ENCODE measurements around the gene HECTD2. TPM values are rescaled to one million over a fixed set of nuclear protein-coding genes. Genes with fewer than 3 reads are reported as not detected.
A peak's percentile ranks its signal among the peaks of the same experiment; 100 is the strongest.
"Not testable (repeated sequence)": the region's sequence is repeated elsewhere in the genome, so short reads cannot be mapped to it uniquely, and the experiment has no call there.

Gene HECTD2
- total RNA-seq, 2 experiments from 2014 or later: 3.8 to 6.8 TPM

DNA sequence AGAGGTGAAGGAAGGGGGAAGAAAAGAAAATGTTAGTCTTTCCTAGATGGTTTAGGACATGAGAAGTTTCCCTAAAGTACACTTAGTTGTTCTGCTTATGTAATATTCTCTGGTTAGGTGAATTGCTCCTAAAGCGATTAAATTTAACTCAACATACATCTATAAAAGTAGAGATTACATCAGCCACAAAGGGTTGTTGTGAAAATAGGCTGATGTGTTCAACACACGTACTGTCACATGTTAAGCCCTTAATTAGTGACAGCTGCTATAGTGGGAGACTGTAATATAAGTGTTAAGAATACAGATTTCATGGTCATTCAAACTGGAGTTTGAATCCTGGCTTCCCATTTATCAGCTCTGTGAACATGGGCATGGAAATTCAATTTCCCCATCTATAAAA is 12.8 kb downstream of the HECTD2 start:
- H3K9me3 Mint-ChIP-seq (ENCODE audit: low read depth): no peaks in the 10 kb centered on the region
- DNase-seq (no peak), ATAC-seq (no peak)
- H3K36me3 Mint-ChIP-seq: peaks cover 7% of the 10 kb centered on the region
- no peak overlapping the region for H3K4me3 Mint-ChIP-seq
- CTCF ChIA-PET: no interaction called here
- no peaks in the 10 kb centered on the region for H3K27me3 Mint-ChIP-seq
- H3K4me1 Mint-ChIP-seq: peaks cover 12% of the 10 kb centered on the region
- H3K27ac Mint-ChIP-seq: no peak overlapping the region

- Mint-ChIP-seq H3K27me3 (no peaks in the 10 kb centered on the region), H3K36me3 (peaks cover 7% of the 10 kb centered on the region), H3K4me3 (no peak overlapping the region), H3K4me1 (peaks cover 12% of the 10 kb centered on the region), H3K27ac (peak overlapping the region; percentile 29), H3K9me3 (ENCODE audit: low read depth) (no peaks in the 10 kb centered on the region)
- ATAC-seq (peak; percentile 57), DNase-seq (no peak)
- CTCF ChIA-PET: no interaction called here
These were observed 13.9 kb downstream of the HECTD2 start for GRCh38 chr10:91424016-91424415.

- no peak for ATAC-seq
- H3K4me3 Mint-ChIP-seq: no peak overlapping the region
These were observed 22.0 kb downstream of the HECTD2 start for GRCh38 chr10:91432175-91432574.

GRCh38 chr10:91433620-91434019 is 23.5 kb downstream of the HECTD2 start:
- Mint-ChIP-seq H3K9me3 (ENCODE audit: low read depth) (peaks cover 2% of the 10 kb centered on the region), H3K4me1 (peaks cover 4% of the 10 kb centered on the region), H3K27ac (no peak overlapping the region), H3K36me3 (peaks cover 11% of the 10 kb centered on the region), H3K4me3 (no peak overlapping the region), H3K27me3 (no peaks in the 10 kb centered on the region)
- ATAC-seq (no peak), DNase-seq (no peak)
- CTCF ChIA-PET: no interaction called here

More at GRCh38 chr10:91432175-91432574, 22.0 kb downstream of the HECTD2 start:
- H3K4me1 Mint-ChIP-seq: peaks cover 4% of the 10 kb centered on the region
- CTCF ChIA-PET: no interaction called here
- H3K27me3 Mint-ChIP-seq: no peaks in the 10 kb centered on the region
- H3K27ac Mint-ChIP-seq: no peak overlapping the region
- DNase-seq: no peak
- peaks cover 3% of the 10 kb centered on the region for H3K36me3 Mint-ChIP-seq
- H3K9me3 Mint-ChIP-seq (ENCODE audit: low read depth): peaks cover 2% of the 10 kb centered on the region

DNA sequence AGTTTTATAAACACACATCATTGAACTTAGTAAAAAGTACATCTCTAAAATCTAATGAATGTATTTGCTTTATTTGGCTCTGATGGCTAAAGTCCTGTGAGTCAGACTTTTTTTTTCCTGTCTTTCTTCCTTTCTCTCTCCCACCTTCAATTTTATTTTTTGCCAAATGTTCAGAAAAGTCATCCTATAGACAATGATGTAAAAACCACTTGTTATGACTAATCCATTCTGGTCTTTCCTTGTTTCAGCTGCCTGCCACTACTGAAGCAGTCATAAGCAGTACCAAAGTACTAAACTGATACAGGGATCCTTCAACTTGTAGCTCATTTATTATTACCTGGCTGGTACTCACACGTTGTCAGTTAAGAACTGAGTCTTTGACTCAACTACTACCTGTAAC is 23.9 kb downstream of the HECTD2 start:
- Mint-ChIP-seq H3K27me3 (no peaks in the 10 kb centered on the region), H3K27ac (no peak overlapping the region), H3K36me3 (peaks cover 14% of the 10 kb centered on the region), H3K4me1 (peaks cover 4% of the 10 kb centered on the region), H3K9me3 (ENCODE audit: low read depth) (peaks cover 2% of the 10 kb centered on the region), H3K4me3 (no peak overlapping the region)
- DNase-seq (no peak), ATAC-seq (no peak)
- CTCF ChIA-PET: no interaction called here

DNA sequence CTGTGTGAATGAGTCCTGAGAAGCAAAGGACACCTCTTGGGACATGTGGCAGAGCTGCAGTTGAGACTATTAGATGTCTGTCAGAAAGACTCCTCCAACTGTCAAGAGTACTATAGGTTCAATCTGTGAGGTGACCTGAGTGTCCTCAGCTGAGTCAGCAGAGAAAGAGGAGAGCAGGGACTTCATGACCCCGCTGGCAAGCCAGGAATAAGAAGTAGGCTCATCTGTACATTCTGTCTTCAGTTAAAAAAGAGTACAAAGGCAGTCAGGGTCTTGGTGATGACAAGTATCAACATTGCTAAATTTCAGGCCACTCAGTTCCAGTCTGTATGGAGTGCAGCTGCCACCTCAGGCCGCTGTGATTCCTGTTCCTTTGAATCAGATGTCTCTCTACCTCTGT is 25.1 kb downstream of the HECTD2 start:
- H3K4me3 Mint-ChIP-seq: no peak overlapping the region
- H3K4me1 Mint-ChIP-seq: peaks cover 4% of the 10 kb centered on the region
- H3K36me3 Mint-ChIP-seq: peaks cover 14% of the 10 kb centered on the region
- no peak overlapping the region for H3K27ac Mint-ChIP-seq
- CTCF ChIA-PET: interaction anchor here (0.7 kb wide), 1 partner anchor 17 kb away, joined by 3 read pairs; no protein-coding TSS in a partner anchor
- ATAC-seq: no peak
- no peak for DNase-seq
- peaks cover 2% of the 10 kb centered on the region for H3K9me3 Mint-ChIP-seq (ENCODE audit: low read depth)
- no peaks in the 10 kb centered on the region for H3K27me3 Mint-ChIP-seq

GRCh38 chr10:91438228-91438627 is 28.1 kb downstream of the HECTD2 start:
- H3K4me3 Mint-ChIP-seq; ATAC-seq; H3K27ac Mint-ChIP-seq; H3K4me1 Mint-ChIP-seq; H3K27me3 Mint-ChIP-seq; DNase-seq; CTCF ChIA-PET; H3K9me3 Mint-ChIP-seq (ENCODE audit: low read depth): not testable (repeated sequence)
- peaks cover 13% of the 10 kb centered on the region for H3K36me3 Mint-ChIP-seq

GRCh38 chr10:91444211-91445182 is 34.4 kb downstream of the HECTD2 start:
- Mint-ChIP-seq H3K36me3 (peaks cover 2% of the 10 kb centered on the region), H3K9me3 (ENCODE audit: low read depth) (peaks cover 5% of the 10 kb centered on the region), H3K4me1 (no peaks in the 10 kb centered on the region), H3K27me3 (no peaks in the 10 kb centered on the region), H3K4me3 (no peak overlapping the region), H3K27ac (no peak overlapping the region)
- DNase-seq (no peak), ATAC-seq (no peak)
- CTCF ChIA-PET: no interaction called here

- Mint-ChIP-seq H3K4me3 (no peak overlapping the region), H3K4me1 (no peaks in the 10 kb centered on the region), H3K9me3 (ENCODE audit: low read depth) (peaks cover 17% of the 10 kb centered on the region), H3K27me3 (no peaks in the 10 kb centered on the region), H3K36me3 (peaks cover 9% of the 10 kb centered on the region), H3K27ac (no peak overlapping the region)
- CTCF ChIA-PET: no interaction called here
- DNase-seq (no peak), ATAC-seq (no peak)
These were observed 41.9 kb downstream of the HECTD2 start for GRCh38 chr10:91452063-91452462.

DNA sequence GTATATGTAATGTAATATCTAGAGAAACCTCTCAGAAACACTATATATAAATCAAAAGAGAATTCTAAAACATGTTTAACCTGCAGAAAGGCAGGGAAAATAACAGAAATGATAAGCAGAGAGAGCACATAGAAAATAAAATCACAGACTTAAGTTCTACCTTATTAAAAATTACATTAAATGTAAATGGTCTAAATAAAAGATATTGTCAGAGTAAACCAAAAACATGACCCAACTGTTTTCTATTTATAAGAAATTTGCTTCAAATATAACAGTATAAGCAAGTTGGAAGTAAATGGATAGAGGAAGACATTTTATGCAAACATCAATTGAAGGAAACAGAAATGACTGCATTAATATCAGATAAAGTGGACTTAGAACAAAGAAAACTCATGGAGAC is 43.4 kb downstream of the HECTD2 start:
- no peaks in the 10 kb centered on the region for H3K4me1 Mint-ChIP-seq
- peaks cover 17% of the 10 kb centered on the region for H3K9me3 Mint-ChIP-seq (ENCODE audit: low read depth)
- CTCF ChIA-PET: no interaction called here
- H3K36me3 Mint-ChIP-seq: peaks cover 9% of the 10 kb centered on the region
- H3K27me3 Mint-ChIP-seq: no peaks in the 10 kb centered on the region
- DNase-seq: no peak
- H3K4me3 Mint-ChIP-seq: no peak overlapping the region
- H3K27ac Mint-ChIP-seq: no peak overlapping the region
- no peak for ATAC-seq

DNA sequence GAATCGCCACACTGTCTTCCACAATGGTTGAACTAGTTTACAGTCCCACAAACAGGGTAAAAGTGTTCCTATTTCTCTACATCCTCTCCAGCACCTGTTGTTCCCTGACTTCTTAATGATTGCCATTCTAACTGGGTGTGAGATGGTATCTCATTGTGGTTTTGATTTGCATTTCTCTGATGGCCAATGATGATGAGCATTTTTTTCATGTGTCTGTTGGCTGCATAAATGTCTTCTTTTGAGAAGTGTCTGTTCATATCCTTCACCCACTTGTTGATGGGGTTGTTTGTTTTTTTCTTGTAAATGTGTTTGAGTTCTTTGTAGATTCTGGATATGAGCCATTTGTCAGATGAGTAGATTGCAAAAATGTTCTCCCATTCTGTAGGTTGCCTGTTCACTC is 45.0 kb downstream of the HECTD2 start:
- CTCF ChIA-PET; H3K4me3 Mint-ChIP-seq; H3K4me1 Mint-ChIP-seq; DNase-seq; H3K27ac Mint-ChIP-seq; H3K9me3 Mint-ChIP-seq (ENCODE audit: low read depth); H3K36me3 Mint-ChIP-seq; H3K27me3 Mint-ChIP-seq; ATAC-seq: not testable (repeated sequence)

GRCh38 chr10:91460681-91461080 is 50.5 kb downstream of the HECTD2 start:
- no peaks in the 10 kb centered on the region for H3K9me3 Mint-ChIP-seq (ENCODE audit: low read depth)
- CTCF ChIA-PET: no interaction called here
- H3K27me3 Mint-ChIP-seq: no peaks in the 10 kb centered on the region
- H3K36me3 Mint-ChIP-seq: peaks cover 6% of the 10 kb centered on the region
- H3K27ac Mint-ChIP-seq: no peak overlapping the region
- ATAC-seq (no peak), DNase-seq (no peak)
- no peak overlapping the region for H3K4me3 Mint-ChIP-seq
- no peaks in the 10 kb centered on the region for H3K4me1 Mint-ChIP-seq

- DNase-seq (no peak), ATAC-seq (no peak)
- Mint-ChIP-seq H3K36me3 (peaks cover 11% of the 10 kb centered on the region), H3K9me3 (ENCODE audit: low read depth) (no peaks in the 10 kb centered on the region), H3K27me3 (no peaks in the 10 kb centered on the region), H3K4me3 (no peak overlapping the region), H3K4me1 (no peaks in the 10 kb centered on the region), H3K27ac (no peak overlapping the region)
- CTCF ChIA-PET: no interaction called here
These were observed 52.3 kb downstream of the HECTD2 start for GRCh38 chr10:91462423-91462822.

DNA sequence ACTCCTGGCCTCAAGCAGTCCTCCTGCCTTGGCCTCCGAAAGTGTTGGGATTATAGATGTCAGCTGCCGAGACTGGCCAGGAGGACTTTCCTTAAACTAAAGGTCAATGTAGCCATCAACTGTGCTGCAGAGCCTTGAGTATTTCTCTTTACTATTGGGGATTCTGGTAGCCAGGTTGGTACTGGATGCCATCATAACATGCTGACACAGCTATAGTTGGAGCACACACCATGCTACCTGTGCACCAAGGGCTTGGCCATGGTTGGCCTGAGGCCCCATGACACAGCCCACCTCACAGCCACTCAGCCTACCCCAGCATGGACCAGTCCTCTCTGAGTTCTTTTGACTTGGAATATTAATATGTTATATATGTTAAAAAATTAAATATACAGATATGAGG is 54.4 kb downstream of the HECTD2 start:
- Mint-ChIP-seq H3K9me3 (ENCODE audit: low read depth) (peaks cover 2% of the 10 kb centered on the region), H3K4me1 (no peaks in the 10 kb centered on the region), H3K27me3 (no peaks in the 10 kb centered on the region), H3K36me3 (peaks cover 20% of the 10 kb centered on the region), H3K4me3 (no peak overlapping the region), H3K27ac (no peak overlapping the region)
- DNase-seq (no peak), ATAC-seq (no peak)
- CTCF ChIA-PET: no interaction called here
